ENCODE data around the gene HAAO.

The HAAO gene

GRCh38 chr2:42752816-42753813 lies 39.3 kb downstream of the HAAO start:
- no peak overlapping the region for H3K9ac ChIP-seq (ENCODE audit: low read length)
- DNase-seq (ENCODE audit: low read depth), result no peak
- H3K4me1 ChIP-seq (ENCODE audit: control insufficient read depth, insufficient read depth, low read length), result peaks cover 22% of the 10 kb centered on the region
- no peaks in the 10 kb centered on the region for H3K27me3 ChIP-seq (replicated peaks; ENCODE audit: control insufficient read depth, insufficient read depth, low read length)
- H3K36me3 ChIP-seq (ENCODE audit: control insufficient read depth, insufficient read depth, low read length, severe bottlenecking), result no peaks in the 10 kb centered on the region
- no peak overlapping the region for H3K4me3 ChIP-seq (ENCODE audit: low read length)
- H3K9me3 ChIP-seq (ENCODE audit: control insufficient read depth, low read length), result no peaks in the 10 kb centered on the region

GRCh38 chr2:42752314-42752713 lies 40.1 kb downstream of the HAAO start:
- H3K4me3 ChIP-seq (ENCODE audit: low read length), result no peak overlapping the region
- H3K9ac ChIP-seq (ENCODE audit: low read length), result no peak overlapping the region
- no peak for DNase-seq (ENCODE audit: low read depth)
- H3K27me3 ChIP-seq (replicated peaks; ENCODE audit: control insufficient read depth, insufficient read depth, low read length), result no peaks in the 10 kb centered on the region
- H3K36me3 ChIP-seq (ENCODE audit: control insufficient read depth, insufficient read depth, low read length, severe bottlenecking), result no peaks in the 10 kb centered on the region
- H3K4me1 ChIP-seq (ENCODE audit: control insufficient read depth, insufficient read depth, low read length), result peaks cover 22% of the 10 kb centered on the region
- no peaks in the 10 kb centered on the region for H3K9me3 ChIP-seq (ENCODE audit: control insufficient read depth, low read length)

- Histone ChIP-seq H3K36me3 (ENCODE audit: control insufficient read depth, insufficient read depth, low read length, severe bottlenecking) (no peaks in the 10 kb centered on the region), H3K9ac (ENCODE audit: low read length) (no peak overlapping the region), H3K27me3 (replicated peaks; ENCODE audit: control insufficient read depth, insufficient read depth, low read length) (no peaks in the 10 kb centered on the region), H3K9me3 (ENCODE audit: control insufficient read depth, low read length) (no peaks in the 10 kb centered on the region), H3K4me1 (ENCODE audit: control insufficient read depth, insufficient read depth, low read length) (peaks cover 6% of the 10 kb centered on the region), H3K4me3 (ENCODE audit: low read length) (no peak overlapping the region)
- no peak for DNase-seq (ENCODE audit: low read depth)
Measured at GRCh38 chr2:42748840-42749239, 43.5 kb downstream of the HAAO start.

- H3K27me3 ChIP-seq (replicated peaks; ENCODE audit: control insufficient read depth, insufficient read depth, low read length), result no peaks in the 10 kb centered on the region
- H3K9ac ChIP-seq (ENCODE audit: low read length), result no peak overlapping the region
- no peak for DNase-seq (ENCODE audit: low read depth)
- no peaks in the 10 kb centered on the region for H3K36me3 ChIP-seq (ENCODE audit: control insufficient read depth, insufficient read depth, low read length, severe bottlenecking)
- H3K4me1 ChIP-seq (ENCODE audit: control insufficient read depth, insufficient read depth, low read length), result peaks cover 6% of the 10 kb centered on the region
- H3K4me3 ChIP-seq (ENCODE audit: low read length), result no peak overlapping the region
- H3K9me3 ChIP-seq (ENCODE audit: control insufficient read depth, low read length), result no peaks in the 10 kb centered on the region
Measured at GRCh38 chr2:42747422-42747821, 45.0 kb downstream of the HAAO start.

- H3K9me3 ChIP-seq (ENCODE audit: control insufficient read depth, low read length), result peaks cover 3% of the 10 kb centered on the region
- H3K4me1 ChIP-seq (ENCODE audit: control insufficient read depth, insufficient read depth, low read length), result peaks cover 6% of the 10 kb centered on the region
- no peak overlapping the region for H3K4me3 ChIP-seq (ENCODE audit: low read length)
- H3K27me3 ChIP-seq (replicated peaks; ENCODE audit: control insufficient read depth, insufficient read depth, low read length), result no peaks in the 10 kb centered on the region
- no peak overlapping the region for H3K9ac ChIP-seq (ENCODE audit: low read length)
- no peaks in the 10 kb centered on the region for H3K36me3 ChIP-seq (ENCODE audit: control insufficient read depth, insufficient read depth, low read length, severe bottlenecking)
- DNase-seq (ENCODE audit: low read depth), result no peak
Measured at GRCh38 chr2:42744545-42745082, 47.8 kb downstream of the HAAO start.

GRCh38 chr2:42743659-42743990 lies 48.8 kb downstream of the HAAO start:
- H3K4me3 ChIP-seq (ENCODE audit: low read length), result no peak overlapping the region
- no peak for DNase-seq (ENCODE audit: low read depth)
- no peaks in the 10 kb centered on the region for H3K36me3 ChIP-seq (ENCODE audit: control insufficient read depth, insufficient read depth, low read length, severe bottlenecking)

GRCh38 chr2:42742740-42743658 lies 49.4 kb downstream of the HAAO start:
- peak; percentile 43 for DNase-seq (ENCODE audit: low read depth)
- Histone ChIP-seq H3K9me3 (ENCODE audit: control insufficient read depth, low read length) (peaks cover 3% of the 10 kb centered on the region), H3K36me3 (ENCODE audit: control insufficient read depth, insufficient read depth, low read length, severe bottlenecking) (no peaks in the 10 kb centered on the region), H3K4me1 (ENCODE audit: control insufficient read depth, insufficient read depth, low read length) (peaks cover 6% of the 10 kb centered on the region), H3K9ac (ENCODE audit: low read length) (no peak overlapping the region), H3K27me3 (replicated peaks; ENCODE audit: control insufficient read depth, insufficient read depth, low read length) (no peaks in the 10 kb centered on the region), H3K4me3 (ENCODE audit: low read length) (no peak overlapping the region)

More at GRCh38 chr2:42743659-42743990, 48.8 kb downstream of the HAAO start:
- Histone ChIP-seq H3K9me3 (ENCODE audit: control insufficient read depth, low read length) (peaks cover 3% of the 10 kb centered on the region), H3K9ac (ENCODE audit: low read length) (no peak overlapping the region), H3K27me3 (replicated peaks; ENCODE audit: control insufficient read depth, insufficient read depth, low read length) (no peaks in the 10 kb centered on the region), H3K4me1 (ENCODE audit: control insufficient read depth, insufficient read depth, low read length) (peaks cover 6% of the 10 kb centered on the region)

GRCh38 chr2:42741140-42741539 lies 51.2 kb downstream of the HAAO start:
- no peak overlapping the region for H3K4me3 ChIP-seq (ENCODE audit: low read length)
- H3K4me1 ChIP-seq (ENCODE audit: control insufficient read depth, insufficient read depth, low read length), result peaks cover 9% of the 10 kb centered on the region
- no peak overlapping the region for H3K9ac ChIP-seq (ENCODE audit: low read length)
- H3K36me3 ChIP-seq (ENCODE audit: control insufficient read depth, insufficient read depth, low read length, severe bottlenecking), result no peaks in the 10 kb centered on the region
- peaks cover 3% of the 10 kb centered on the region for H3K9me3 ChIP-seq (ENCODE audit: control insufficient read depth, low read length)
- H3K27me3 ChIP-seq (replicated peaks; ENCODE audit: control insufficient read depth, insufficient read depth, low read length), result no peaks in the 10 kb centered on the region
- DNase-seq (ENCODE audit: low read depth), result no peak

- Histone ChIP-seq H3K36me3 (ENCODE audit: control insufficient read depth, insufficient read depth, low read length, severe bottlenecking) (peaks cover 8% of the 10 kb centered on the region), H3K4me1 (ENCODE audit: control insufficient read depth, insufficient read depth, low read length) (peaks cover 3% of the 10 kb centered on the region), H3K27me3 (replicated peaks; ENCODE audit: control insufficient read depth, insufficient read depth, low read length) (no peaks in the 10 kb centered on the region), H3K4me3 (ENCODE audit: low read length) (no peak overlapping the region), H3K9me3 (ENCODE audit: control insufficient read depth, low read length) (peaks cover 10% of the 10 kb centered on the region), H3K9ac (ENCODE audit: low read length) (no peak overlapping the region)
- DNase-seq (ENCODE audit: low read depth), result no peak
Measured at GRCh38 chr2:42736598-42737322, 55.6 kb downstream of the HAAO start.

GRCh38 chr2:42733852-42734251 lies 58.5 kb downstream of the HAAO start:
- Histone ChIP-seq H3K4me1 (ENCODE audit: control insufficient read depth, insufficient read depth, low read length) (peaks cover 3% of the 10 kb centered on the region), H3K27me3 (replicated peaks; ENCODE audit: control insufficient read depth, insufficient read depth, low read length) (no peaks in the 10 kb centered on the region), H3K9ac (ENCODE audit: low read length) (no peak overlapping the region), H3K9me3 (ENCODE audit: control insufficient read depth, low read length) (peaks cover 7% of the 10 kb centered on the region), H3K36me3 (ENCODE audit: control insufficient read depth, insufficient read depth, low read length, severe bottlenecking) (peaks cover 8% of the 10 kb centered on the region), H3K4me3 (ENCODE audit: low read length) (no peak overlapping the region)
- DNase-seq (ENCODE audit: low read depth), result no peak

Data from adipocyte (in vitro differentiated cells).